ENCODE data around the gene ATXN1.

DNA sequence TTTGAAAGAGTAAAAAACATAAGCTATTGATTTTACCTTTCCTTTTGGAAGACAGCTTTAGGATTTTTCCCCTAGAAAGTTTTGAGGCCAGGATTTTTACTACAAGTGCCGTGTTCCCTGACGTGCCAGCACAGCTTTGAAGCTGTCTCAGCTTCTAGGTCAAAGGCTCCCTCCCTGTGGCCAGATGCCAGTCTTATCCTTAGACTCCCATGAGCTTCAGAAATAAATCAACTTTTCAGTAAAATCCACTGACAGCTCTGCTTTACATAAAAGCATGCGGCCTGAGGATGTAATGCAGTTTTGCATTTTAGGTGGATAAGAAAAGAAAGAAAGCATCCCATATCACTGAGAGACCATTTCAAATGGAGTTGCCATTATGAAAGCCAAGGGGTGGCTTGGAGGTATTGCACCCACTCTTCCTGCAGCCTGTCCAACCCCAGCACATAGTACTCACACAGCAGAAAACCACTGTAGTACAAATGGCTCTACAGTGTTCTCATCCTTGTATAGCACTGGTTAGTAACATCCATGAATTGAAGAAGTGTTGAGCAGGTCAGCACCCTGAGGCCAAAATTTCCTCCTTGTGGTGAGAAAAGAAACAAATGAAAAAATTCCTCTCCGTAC is 15.2 kb upstream of the ATXN1 start:
- TF ChIP-seq, protein P1, sequence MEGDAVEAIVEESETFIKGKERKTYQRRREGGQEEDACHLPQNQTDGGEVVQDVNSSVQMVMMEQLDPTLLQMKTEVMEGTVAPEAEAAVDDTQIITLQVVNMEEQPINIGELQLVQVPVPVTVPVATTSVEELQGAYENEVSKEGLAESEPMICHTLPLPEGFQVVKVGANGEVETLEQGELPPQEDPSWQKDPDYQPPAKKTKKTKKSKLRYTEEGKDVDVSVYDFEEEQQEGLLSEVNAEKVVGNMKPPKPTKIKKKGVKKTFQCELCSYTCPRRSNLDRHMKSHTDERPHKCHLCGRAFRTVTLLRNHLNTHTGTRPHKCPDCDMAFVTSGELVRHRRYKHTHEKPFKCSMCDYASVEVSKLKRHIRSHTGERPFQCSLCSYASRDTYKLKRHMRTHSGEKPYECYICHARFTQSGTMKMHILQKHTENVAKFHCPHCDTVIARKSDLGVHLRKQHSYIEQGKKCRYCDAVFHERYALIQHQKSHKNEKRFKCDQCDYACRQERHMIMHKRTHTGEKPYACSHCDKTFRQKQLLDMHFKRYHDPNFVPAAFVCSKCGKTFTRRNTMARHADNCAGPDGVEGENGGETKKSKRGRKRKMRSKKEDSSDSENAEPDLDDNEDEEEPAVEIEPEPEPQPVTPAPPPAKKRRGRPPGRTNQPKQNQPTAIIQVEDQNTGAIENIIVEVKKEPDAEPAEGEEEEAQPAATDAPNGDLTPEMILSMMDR (IDR thresholded peaks at IDR 0.05; ENCODE audit: low read depth, low read length), result no peak
- no peak for TF ChIP-seq EZH2phosphoT487 (IDR thresholded peaks at IDR 0.05; ENCODE audit: low read depth)
